ENCODE results near the gene OCSTAMP. TPM values are rescaled to one million over a fixed set of nuclear protein-coding genes. Genes with fewer than 3 reads are reported as not detected.

OCSTAMP gene
- total RNA-seq, 8 experiments from 2014 or later: 0.15 to 0.29 (median 0.28) TPM; not detected in 5

DNA sequence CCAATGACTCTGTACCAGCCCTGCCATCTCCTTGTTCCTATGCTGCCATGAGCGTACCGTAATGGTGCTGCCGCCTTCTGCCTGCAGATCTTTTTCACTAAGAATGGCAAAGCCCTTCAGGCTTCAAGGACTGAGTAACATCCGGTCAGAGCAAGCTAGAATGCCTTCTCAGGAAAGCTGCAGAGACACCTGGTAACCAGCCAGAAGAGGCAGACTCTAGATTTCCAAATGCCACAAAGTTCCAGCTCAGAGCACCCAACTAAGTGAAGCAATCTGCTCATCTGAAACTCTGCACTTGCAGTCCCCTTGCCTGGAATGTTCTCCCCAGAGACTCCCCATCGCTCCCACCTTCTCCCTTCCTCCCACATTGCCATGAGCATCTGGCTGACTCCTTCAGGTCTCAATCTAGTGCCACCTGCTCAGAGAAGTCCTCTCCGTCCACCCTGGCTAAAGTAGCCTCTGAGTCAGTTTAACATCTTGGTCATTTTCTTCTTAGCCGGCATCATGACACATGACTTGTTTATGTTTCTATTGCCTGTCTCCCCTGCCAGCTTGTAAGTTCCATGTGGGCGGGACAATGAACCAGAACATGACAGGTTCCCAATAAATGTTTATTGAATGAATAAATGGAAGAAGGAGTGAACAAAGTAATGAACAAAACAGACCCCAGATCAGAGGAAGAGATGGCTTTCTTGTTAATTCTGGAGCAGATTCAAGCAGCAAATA lies 6.9 kb upstream of the OCSTAMP start:
- Histone ChIP-seq H3K4me1 (replicated peaks in 1 of 2) (peaks cover 58 to 59% of the 10 kb centered on the region in 2 donors), H3K4me3 (no peak overlapping the region), H3K27ac (no peak overlapping the region)
- in situ Hi-C loops (cut with MboI; ENCODE audit: low pct_unique_long_range_greater_than_20kb in 2 of 9, low sequenced_read_pairs in 9 of 9, unreplicated experiment in 9 of 9): loop anchor here in 1 of 9 experiments (25.0 kb wide), 1 partner anchor 130 kb away; the partner anchor contains the start of gene TP53RK
- 17 to 100% (median 90%) methylated on average over 1 to 7 of the region's 8 CpGs; no CpG with 5 or more reads in 1 of the 10 experiments for WGBS, 10 experiments
- ATAC-seq (replicated peaks in 6 of 8): no peak

DNA sequence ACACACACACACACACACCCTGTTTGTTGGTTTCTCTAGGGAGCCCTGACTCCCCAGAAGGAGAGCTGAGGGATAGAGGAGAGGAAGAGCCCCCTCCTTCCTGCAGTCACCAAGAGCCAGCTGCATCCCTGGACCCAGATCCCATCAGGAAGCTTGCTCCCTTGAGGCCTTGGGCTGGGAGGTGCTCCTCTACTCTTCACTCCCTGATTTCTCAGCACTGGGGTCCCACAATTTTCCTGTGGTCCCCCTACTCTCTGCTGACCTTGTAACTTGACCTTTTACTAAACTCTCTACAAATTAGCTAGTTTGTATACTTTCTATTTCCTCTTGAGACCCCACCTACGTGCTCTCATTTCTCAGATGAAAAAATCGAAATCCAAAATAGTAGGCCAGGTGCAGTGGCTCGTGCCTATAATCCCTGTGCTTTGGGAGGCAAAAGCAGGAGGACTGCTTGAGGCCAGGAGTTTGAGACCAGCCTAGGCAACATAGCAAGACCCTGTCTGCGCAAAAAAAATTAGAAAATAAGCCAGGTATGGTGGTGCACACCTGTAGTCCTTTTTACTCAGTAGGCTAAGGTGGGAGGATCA lies 5.0 kb upstream of the OCSTAMP start:
- Histone ChIP-seq H3K4me3 (no peak overlapping the region), H3K27ac (peak overlapping the region; percentile 53 to 60), H3K4me1 (replicated peaks in 1 of 2) (peaks cover 52 to 55% of the 10 kb centered on the region in 2 donors)
- 0 to 100% (median 78%) methylated on average over 1 to 3 of the region's 4 CpGs; no CpG with 5 or more reads in 2 of the 10 experiments for WGBS, 10 experiments
- in situ Hi-C loops (cut with MboI; ENCODE audit: low pct_unique_long_range_greater_than_20kb in 2 of 9, low sequenced_read_pairs in 9 of 9, unreplicated experiment in 9 of 9): loop anchor here in 1 of 9 experiments (25.0 kb wide), 1 partner anchor 132 kb away; the partner anchor contains the start of gene TP53RK
- peak in 3 of 8 experiments; percentile 25 to 33 (median 26) for ATAC-seq (replicated peaks in 6 of 8)

DNA sequence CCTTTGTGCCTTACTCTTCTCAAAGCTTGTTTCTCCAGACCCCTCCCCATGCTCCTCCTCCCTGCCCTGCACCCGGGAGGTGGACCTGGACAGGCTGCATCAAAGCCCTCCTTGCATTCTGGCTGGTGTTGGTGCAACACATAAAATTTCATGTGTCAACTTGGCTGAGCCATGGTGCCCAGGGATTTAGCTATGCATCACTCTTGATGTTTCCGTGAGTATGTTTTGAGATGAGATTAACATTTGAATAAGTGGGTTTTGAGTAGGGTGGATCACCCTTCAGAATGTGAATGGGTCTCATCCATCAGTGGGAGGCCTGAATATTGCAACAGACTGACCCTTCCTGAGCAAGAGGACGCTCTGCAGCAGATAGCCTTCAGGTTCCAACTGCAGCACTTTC lies 4.4 kb upstream of the OCSTAMP start:
- peak overlapping the region; percentile 27 to 64 for H3K27ac ChIP-seq
- 0 to 54% (median 10%) methylated on average over 1 to 2 of the region's 3 CpGs; no CpG with 5 or more reads in 5 of the 10 experiments for WGBS, 10 experiments
- peak in 4 of 8 experiments; percentile 15 to 79 (median 78) for ATAC-seq (replicated peaks in 6 of 8)
- H3K4me3 ChIP-seq: no peak overlapping the region
- in situ Hi-C loops (cut with MboI; ENCODE audit: low pct_unique_long_range_greater_than_20kb in 2 of 9, low sequenced_read_pairs in 9 of 9, unreplicated experiment in 9 of 9): loop anchor here in 1 of 9 experiments (25.0 kb wide), 1 partner anchor 132 kb away; the partner anchor contains the start of gene TP53RK
- peaks cover 52 to 55% of the 10 kb centered on the region in 2 donors for H3K4me1 ChIP-seq (replicated peaks in 1 of 2)

DNA sequence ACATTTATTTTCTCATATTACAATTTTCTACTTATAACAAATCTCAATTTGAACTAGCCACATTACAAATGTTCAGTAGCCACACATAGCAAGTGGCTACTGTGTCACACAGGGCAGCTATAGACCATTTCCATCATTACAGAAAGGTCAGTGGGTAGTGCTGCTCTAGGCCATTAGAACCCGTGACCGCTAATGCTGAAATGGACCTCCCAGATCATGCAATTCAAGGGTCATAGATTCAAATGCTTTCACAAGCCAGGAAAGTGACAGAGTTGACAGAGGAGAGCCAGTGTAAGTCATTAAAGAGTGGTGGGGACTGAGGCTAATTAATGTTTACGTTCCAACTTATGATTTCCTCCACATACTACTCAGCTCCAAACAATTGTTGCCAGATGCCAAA lies 3.5 kb upstream of the OCSTAMP start:
- Histone ChIP-seq H3K4me3 (no peak overlapping the region), H3K27ac (peak overlapping the region in 1 of 2 donors; percentile 64), H3K4me1 (replicated peaks in 1 of 2) (peaks cover 50 to 53% of the 10 kb centered on the region in 2 donors)
- no peak for ATAC-seq (replicated peaks in 6 of 8)
- in situ Hi-C loops (cut with MboI; ENCODE audit: low pct_unique_long_range_greater_than_20kb in 2 of 9, low sequenced_read_pairs in 9 of 9, unreplicated experiment in 9 of 9): loop anchor here in 1 of 9 experiments (25.0 kb wide), 1 partner anchor 133 kb away; the partner anchor contains the start of gene TP53RK
- 44 to 100% (median 88%) methylated on average over 1 to 3 of the region's 3 CpGs; no CpG with 5 or more reads in 1 of the 10 experiments for WGBS, 10 experiments

DNA sequence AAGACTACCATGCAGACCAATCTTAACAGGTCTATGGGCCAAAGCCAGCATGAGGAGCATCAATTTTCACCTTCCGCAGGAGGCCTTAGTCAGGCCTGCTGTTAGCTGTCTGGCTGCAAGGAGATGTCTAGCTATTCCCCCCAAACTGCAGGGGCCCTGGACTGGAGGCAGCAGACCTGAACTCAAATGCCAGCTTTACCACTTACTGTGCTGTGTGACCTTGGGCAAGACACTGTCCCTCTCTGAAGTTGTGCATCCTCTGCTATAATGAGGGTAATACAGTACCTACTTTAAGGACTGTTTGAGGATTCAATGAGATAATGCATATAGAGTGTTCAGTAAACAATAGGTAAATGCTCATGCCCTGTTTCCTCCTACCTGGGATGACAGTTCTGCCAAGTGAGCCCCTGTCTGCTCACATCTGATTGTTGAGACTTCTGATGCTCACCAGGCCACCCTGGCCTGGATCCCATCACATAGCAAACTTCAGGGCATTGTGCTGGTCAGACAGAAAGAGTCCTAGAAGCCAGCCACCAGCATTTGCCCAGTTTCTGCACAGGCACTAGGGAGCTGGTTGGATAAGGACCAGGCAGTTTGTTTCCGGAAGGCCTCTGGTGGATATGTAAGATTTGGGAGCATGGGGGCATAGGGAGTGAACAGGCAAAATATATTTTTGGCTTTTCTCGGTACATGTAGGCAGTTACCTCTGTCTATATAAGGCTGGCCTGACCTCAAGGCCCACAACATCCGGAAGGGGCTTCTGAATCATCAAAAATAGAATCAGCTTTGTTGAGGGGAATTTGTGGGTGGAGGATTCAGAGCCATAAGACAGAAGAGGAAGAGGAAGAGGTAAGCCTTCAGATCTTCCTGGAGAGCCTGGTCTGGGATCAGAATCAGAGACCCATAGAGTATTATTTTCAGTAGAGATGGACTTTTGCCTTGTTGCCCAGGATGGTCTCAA lies 2.3 kb upstream of the OCSTAMP start:
- ATAC-seq (replicated peaks in 6 of 8): peak in 1 of 8 experiments; percentile 5
- peak overlapping the region; percentile 68 to 91 for H3K27ac ChIP-seq
- peaks cover 41 to 46% of the 10 kb centered on the region in 2 donors for H3K4me1 ChIP-seq (replicated peaks in 1 of 2)
- in situ Hi-C loops (cut with MboI; ENCODE audit: low pct_unique_long_range_greater_than_20kb in 2 of 9, low sequenced_read_pairs in 9 of 9, unreplicated experiment in 9 of 9): loop anchor here in 1 of 9 experiments (25.0 kb wide), 1 partner anchor 135 kb away; the partner anchor contains the start of gene TP53RK
- 18 to 100% (median 79%) methylated on average over 1 to 4 of the region's 4 CpGs; no CpG with 5 or more reads in 3 of the 10 experiments for WGBS, 10 experiments
- no peak overlapping the region for H3K4me3 ChIP-seq

DNA sequence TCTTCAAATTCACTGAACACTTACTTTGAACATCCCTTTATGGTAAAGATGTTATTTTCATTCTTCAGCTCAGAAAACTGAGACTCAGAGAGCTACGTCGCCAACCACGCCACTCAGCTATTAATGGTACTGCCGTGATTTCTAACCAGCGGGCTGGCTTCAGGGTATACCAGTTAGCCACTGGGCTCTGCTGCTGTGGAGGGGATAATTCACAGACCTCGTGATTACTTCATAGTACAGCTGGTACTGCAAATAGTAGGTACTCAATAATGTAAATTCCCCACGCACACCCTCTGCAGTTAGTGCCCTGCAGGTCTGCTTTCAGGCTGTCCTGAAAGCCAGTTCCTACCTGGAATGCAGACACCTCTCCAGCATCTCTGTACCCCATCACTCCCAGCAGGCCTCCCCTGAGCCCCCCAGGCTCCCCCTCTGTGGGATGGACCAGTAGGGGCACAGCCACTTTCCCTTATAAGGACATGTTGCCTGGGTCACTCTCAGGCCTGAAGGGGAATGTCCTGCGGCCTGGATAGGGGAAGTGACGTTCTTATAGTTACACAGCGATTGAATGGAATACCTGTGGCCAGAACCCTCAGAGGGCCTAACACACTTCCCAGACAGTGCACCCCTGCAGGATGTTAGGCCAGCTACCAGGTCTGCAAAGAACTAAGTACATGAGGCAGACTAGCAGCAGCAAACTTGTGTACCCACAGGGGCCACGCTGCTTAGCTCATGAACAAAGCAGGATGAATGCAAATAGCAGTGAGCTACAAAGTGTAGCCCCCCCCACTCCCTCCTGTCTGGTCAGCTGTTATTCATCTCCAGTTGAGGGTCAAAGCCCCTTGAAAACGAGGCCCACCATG lies 1.3 kb upstream of the OCSTAMP start:
- peak in 5 of 8 experiments; percentile 15 to 95 (median 47) for ATAC-seq (replicated peaks in 6 of 8)
- 0 to 100% (median 72%) methylated on average over 1 to 9 of the region's 12 CpGs for WGBS, 10 experiments
- in situ Hi-C loops (cut with MboI; ENCODE audit: low pct_unique_long_range_greater_than_20kb in 2 of 9, low sequenced_read_pairs in 9 of 9, unreplicated experiment in 9 of 9): loop anchor here in 1 of 9 experiments (25.0 kb wide), 1 partner anchor 136 kb away; the partner anchor contains the start of gene TP53RK
- peak overlapping the region; percentile 68 to 91 for H3K27ac ChIP-seq
- no peak overlapping the region for H3K4me3 ChIP-seq
- peaks cover 36% of the 10 kb centered on the region in 2 donors for H3K4me1 ChIP-seq (replicated peaks in 1 of 2)

DNA sequence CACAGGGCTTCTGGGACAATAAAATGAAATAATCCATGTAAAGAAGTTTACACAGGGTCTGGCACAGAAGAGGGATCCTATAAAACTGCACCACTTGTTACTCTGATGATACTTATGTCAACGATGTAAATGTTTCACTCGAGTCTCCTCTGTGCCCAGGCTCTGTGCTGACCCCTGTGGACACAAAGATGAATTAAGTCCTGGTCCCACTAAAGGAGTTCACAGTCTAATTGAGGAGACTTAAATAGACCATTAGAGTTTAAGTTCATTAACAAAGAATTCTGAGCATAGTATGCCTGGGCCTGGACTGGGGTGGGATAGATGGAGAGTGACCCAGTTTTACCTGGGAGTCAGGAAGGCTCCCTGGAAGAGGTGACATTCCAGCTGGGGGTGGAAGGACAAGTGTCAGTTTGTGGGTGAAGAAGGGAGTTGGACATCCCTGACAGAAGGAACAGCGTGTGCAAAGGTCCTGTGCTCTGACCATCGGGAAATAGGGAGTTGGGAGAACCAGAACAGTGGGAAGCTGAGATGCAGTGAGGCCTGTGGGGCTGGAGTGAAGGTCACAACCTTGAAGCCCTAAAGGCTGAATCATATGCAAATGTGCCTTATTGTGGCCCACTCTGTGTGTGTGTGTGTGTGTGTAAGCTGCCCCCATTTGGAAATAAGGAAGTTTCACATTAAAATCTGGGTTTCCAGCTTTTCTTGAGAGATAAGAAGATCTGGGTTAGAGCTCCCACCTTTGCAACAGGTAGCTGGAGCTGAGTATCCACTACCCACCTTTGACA lies 1.1 kb downstream of the OCSTAMP start:
- H3K27ac ChIP-seq: no peak overlapping the region
- no peak for ATAC-seq (replicated peaks in 6 of 8)
- no peak overlapping the region for H3K4me3 ChIP-seq
- 24 to 80% (median 64%) methylated on average over 1 to 3 of the region's 4 CpGs; no CpG with 5 or more reads in 3 of the 10 experiments for WGBS, 10 experiments
- H3K4me1 ChIP-seq (replicated peaks in 1 of 2): peaks cover 18 to 24% of the 10 kb centered on the region in 2 donors
- in situ Hi-C loops (cut with MboI; ENCODE audit: low pct_unique_long_range_greater_than_20kb in 2 of 9, low sequenced_read_pairs in 9 of 9, unreplicated experiment in 9 of 9): no loop called here

DNA sequence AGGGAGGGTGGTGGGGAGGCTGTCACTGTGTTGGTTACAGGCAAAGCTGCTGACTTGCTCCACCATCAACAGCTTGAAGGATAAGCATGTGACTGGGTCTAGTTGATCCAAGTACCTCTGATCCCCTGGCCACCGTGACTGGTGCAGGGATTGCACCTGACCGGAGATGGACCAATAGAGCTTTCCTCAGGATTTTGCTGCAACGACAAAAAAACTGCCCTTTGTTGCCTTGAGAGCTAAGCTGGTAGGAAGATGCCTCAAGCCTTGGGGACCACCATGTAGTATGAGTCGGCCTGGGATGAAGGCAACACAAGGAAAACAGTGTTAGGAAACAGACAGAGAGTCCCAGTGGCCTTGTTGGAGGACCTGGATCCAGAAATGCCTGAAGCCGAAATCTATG lies 1.8 kb downstream of the OCSTAMP start:
- peaks cover 18 to 19% of the 10 kb centered on the region in 2 donors for H3K4me1 ChIP-seq (replicated peaks in 1 of 2)
- no peak for ATAC-seq (replicated peaks in 6 of 8)
- H3K4me3 ChIP-seq: no peak overlapping the region
- 23 to 100% (median 82%) methylated on average over 1 to 4 of the region's 5 CpGs; no CpG with 5 or more reads in 2 of the 10 experiments for WGBS, 10 experiments
- H3K27ac ChIP-seq: no peak overlapping the region
- in situ Hi-C loops (cut with MboI; ENCODE audit: low pct_unique_long_range_greater_than_20kb in 2 of 9, low sequenced_read_pairs in 9 of 9, unreplicated experiment in 9 of 9): no loop called here

DNA sequence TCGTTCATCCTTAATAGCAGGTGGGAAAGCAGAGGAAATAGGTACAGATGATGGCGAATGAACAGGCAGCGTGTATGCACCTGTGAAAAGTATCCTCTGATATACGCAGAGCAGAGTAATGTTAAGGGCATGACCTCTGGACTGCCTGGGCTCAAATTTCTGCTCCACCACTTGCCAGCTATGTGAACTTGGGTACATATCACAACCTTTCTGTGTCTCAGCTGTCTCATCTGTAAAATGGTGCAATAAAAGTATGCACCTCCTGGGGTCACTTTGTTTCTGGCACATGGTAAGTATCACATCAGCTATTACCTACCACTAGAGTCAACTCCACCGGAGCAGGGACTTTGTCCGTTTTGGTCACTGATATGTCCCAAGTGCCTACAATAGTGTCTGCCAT lies 2.5 kb downstream of the OCSTAMP start:
- Histone ChIP-seq H3K27ac (no peak overlapping the region), H3K4me1 (replicated peaks in 1 of 2) (peaks cover 16 to 19% of the 10 kb centered on the region in 2 donors), H3K4me3 (no peak overlapping the region)
- 58 to 100% (median 91%) methylated on average over 3 to 6 of the region's 6 CpGs; no CpG with 5 or more reads in 3 of the 10 experiments for WGBS, 10 experiments
- no peak for ATAC-seq (replicated peaks in 6 of 8)
- in situ Hi-C loops (cut with MboI; ENCODE audit: low pct_unique_long_range_greater_than_20kb in 2 of 9, low sequenced_read_pairs in 9 of 9, unreplicated experiment in 9 of 9): no loop called here

DNA sequence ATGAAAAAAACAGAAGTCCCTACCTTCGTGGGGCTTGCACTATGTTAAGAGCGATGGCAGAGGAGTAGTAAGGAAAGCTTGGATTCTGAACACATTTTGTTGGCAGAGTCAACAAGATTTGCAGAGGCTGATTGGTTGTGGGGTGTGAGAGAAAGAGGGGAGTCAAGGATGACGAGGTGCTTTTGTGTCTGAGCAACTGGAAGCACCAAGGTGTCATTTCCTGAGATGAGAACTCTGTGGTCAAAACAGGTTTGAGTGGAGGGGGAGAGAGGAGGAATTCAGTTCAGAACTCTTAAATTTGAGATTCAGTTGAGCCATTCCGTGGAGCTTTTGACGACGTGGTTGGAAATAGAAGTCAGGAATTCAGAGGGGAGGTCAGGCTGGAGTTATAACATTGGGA lies 3.5 kb downstream of the OCSTAMP start:
- WGBS, 10 experiments: 6 to 100% (median 80%) methylated on average over 1 to 6 of the region's 6 CpGs; no CpG with 5 or more reads in 1 of the 10 experiments
- Histone ChIP-seq H3K4me1 (replicated peaks in 1 of 2) (peaks cover 5 to 9% of the 10 kb centered on the region in 2 donors), H3K27ac (no peak overlapping the region), H3K4me3 (no peak overlapping the region)
- in situ Hi-C loops (cut with MboI; ENCODE audit: low pct_unique_long_range_greater_than_20kb in 2 of 9, low sequenced_read_pairs in 9 of 9, unreplicated experiment in 9 of 9): no loop called here
- ATAC-seq (replicated peaks in 6 of 8): no peak

DNA sequence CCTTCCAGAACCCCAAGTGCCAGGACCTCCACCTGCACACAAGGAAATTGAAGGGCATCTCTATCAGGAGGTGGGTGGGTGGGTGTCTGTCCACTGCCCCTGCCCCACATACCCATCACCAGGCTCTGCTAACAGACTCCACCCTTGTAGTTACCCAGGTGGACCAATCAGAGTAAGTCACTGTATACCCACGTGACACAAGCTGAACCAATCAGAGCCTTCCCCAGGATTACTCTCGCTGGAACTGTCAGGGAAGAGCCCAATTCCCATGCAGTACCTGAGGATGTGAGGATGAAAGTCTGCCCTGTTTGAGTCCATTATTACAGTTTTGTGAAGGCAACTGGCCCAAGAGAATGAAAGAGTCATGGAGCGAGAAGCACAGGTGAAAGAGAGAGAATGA lies 4.2 kb downstream of the OCSTAMP start:
- 60 to 100% (median 83%) methylated on average over 1 to 3 of the region's 3 CpGs; no CpG with 5 or more reads in 1 of the 10 experiments for WGBS, 10 experiments
- H3K4me1 ChIP-seq (replicated peaks in 1 of 2): peaks cover 0 to 3% of the 10 kb centered on the region in 2 donors
- peak in 1 of 8 experiments; percentile 20 for ATAC-seq (replicated peaks in 6 of 8)
- no peak overlapping the region for H3K27ac ChIP-seq
- no peak overlapping the region for H3K4me3 ChIP-seq
- in situ Hi-C loops (cut with MboI; ENCODE audit: low pct_unique_long_range_greater_than_20kb in 2 of 9, low sequenced_read_pairs in 9 of 9, unreplicated experiment in 9 of 9): no loop called here

Measured in motor neuron (in vitro differentiated cells).